ENCODE measurements around the gene C2CD3.

- TF ChIP-seq, protein P1, sequence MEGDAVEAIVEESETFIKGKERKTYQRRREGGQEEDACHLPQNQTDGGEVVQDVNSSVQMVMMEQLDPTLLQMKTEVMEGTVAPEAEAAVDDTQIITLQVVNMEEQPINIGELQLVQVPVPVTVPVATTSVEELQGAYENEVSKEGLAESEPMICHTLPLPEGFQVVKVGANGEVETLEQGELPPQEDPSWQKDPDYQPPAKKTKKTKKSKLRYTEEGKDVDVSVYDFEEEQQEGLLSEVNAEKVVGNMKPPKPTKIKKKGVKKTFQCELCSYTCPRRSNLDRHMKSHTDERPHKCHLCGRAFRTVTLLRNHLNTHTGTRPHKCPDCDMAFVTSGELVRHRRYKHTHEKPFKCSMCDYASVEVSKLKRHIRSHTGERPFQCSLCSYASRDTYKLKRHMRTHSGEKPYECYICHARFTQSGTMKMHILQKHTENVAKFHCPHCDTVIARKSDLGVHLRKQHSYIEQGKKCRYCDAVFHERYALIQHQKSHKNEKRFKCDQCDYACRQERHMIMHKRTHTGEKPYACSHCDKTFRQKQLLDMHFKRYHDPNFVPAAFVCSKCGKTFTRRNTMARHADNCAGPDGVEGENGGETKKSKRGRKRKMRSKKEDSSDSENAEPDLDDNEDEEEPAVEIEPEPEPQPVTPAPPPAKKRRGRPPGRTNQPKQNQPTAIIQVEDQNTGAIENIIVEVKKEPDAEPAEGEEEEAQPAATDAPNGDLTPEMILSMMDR (IDR thresholded peaks at IDR 0.05): no peak
- no peak for TF ChIP-seq ZBTB43 (CRISPR knock-in tag; IDR thresholded peaks at IDR 0.05)
These were observed 133.5 kb downstream of the C2CD3 start for GRCh38 chr11:74037309-74037708.

Measured in WTC11 (cell line).